ENCODE results near the gene SRSF3. TPM values are rescaled to one million over a fixed set of nuclear protein-coding genes. Genes with fewer than 3 reads are reported as not detected.

SRSF3 gene
- total and polyA plus RNA-seq, 9 of the 15 experiments (the other 6 are each of a cell fraction or from before 2014, with no cell fraction given): 337 to 1,200 (median 518) TPM

DNA sequence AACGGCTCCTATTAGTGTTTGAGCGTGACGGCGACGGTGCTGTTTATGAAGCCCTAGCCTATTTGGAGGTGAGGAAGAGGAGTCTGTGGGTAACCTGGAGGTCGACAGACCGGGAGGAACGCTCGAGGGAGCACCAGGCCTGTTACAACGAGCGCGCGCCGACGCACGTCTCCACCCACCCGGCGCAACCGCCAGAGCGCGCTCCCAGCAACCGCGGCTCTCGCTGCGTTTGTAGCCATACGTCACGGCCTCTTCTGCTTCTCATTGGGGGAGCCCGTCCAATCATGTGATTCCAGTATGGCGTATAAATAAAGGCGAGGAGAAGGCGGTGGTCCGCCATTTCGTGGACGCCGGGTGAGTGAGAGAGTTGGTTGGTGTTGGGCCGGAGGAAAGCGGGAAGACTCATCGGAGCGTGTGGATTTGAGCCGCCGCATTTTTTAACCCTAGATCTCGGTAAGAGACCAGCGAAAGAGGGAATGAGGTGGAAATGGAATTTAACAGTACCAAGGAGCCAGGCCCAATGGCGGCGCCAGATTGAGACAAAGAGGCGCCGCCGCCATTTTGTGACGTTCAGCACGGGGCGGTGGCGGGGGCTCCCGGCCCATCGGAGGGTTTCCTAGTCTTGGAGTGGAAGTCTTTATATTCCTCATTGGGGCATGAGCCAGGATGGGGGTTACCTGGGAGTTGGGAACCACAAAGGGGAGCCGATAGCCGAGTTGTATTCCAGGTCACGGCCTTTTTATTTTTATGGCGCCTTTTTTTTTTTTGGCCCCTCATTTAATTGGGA, at the start of gene SRSF3 (continued):
- TF ChIP-seq, protein P1, sequence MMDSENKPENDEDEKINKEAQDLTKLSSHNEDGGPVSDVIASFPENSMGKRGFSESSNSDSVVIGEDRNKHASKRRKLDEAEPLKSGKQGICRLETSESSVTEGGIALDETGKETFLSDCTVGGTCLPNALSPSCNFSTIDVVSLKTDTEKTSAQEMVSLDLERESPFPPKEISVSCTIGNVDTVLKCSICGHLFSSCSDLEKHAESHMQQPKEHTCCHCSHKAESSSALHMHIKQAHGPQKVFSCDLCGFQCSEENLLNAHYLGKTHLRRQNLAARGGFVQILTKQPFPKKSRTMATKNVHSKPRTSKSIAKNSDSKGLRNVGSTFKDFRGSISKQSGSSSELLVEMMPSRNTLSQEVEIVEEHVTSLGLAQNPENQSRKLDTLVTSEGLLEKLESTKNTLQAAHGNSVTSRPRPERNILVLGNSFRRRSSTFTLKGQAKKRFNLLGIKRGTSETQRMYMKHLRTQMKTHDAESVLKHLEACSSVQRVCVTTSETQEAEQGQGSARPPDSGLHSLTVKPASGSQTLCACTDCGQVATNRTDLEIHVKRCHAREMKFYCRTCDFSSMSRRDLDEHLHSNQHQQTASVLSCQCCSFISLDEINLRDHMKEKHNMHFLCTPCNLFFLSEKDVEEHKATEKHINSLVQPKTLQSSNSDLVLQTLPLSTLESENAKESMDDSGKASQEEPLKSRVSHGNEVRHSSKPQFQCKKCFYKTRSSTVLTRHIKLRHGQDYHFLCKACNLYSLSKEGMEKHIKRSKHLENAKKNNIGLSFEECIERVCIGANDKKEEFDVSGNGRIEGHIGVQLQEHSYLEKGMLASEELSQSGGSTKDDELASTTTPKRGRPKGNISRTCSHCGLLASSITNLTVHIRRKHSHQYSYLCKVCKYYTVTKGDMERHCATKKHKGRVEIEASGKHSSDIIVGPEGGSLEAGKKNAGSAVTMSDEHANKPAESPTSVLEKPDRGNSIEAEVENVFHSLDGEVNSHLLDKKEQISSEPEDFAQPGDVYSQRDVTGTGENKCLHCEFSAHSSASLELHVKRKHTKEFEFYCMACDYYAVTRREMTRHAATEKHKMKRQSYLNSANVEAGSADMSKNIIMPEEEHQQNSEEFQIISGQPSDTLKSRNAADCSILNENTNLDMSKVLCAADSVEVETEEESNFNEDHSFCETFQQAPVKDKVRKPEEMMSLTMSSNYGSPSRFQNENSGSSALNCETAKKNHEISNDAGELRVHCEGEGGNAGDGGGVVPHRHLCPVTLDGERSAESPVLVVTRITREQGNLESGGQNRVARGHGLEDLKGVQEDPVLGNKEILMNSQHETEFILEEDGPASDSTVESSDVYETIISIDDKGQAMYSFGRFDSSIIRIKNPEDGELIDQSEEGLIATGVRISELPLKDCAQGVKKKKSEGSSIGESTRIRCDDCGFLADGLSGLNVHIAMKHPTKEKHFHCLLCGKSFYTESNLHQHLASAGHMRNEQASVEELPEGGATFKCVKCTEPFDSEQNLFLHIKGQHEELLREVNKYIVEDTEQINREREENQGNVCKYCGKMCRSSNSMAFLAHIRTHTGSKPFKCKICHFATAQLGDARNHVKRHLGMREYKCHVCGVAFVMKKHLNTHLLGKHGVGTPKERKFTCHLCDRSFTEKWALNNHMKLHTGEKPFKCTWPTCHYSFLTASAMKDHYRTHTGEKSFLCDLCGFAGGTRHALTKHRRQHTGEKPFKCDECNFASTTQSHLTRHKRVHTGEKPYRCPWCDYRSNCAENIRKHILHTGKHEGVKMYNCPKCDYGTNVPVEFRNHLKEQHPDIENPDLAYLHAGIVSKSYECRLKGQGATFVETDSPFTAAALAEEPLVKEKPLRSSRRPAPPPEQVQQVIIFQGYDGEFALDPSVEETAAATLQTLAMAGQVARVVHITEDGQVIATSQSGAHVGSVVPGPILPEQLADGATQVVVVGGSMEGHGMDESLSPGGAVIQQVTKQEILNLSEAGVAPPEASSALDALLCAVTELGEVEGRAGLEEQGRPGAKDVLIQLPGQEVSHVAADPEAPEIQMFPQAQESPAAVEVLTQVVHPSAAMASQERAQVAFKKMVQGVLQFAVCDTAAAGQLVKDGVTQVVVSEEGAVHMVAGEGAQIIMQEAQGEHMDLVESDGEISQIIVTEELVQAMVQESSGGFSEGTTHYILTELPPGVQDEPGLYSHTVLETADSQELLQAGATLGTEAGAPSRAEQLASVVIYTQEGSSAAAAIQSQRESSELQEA (IDR thresholded peaks at IDR 0.05; ENCODE audit: low read depth): no peak
- TF ChIP-seq, protein P2, sequence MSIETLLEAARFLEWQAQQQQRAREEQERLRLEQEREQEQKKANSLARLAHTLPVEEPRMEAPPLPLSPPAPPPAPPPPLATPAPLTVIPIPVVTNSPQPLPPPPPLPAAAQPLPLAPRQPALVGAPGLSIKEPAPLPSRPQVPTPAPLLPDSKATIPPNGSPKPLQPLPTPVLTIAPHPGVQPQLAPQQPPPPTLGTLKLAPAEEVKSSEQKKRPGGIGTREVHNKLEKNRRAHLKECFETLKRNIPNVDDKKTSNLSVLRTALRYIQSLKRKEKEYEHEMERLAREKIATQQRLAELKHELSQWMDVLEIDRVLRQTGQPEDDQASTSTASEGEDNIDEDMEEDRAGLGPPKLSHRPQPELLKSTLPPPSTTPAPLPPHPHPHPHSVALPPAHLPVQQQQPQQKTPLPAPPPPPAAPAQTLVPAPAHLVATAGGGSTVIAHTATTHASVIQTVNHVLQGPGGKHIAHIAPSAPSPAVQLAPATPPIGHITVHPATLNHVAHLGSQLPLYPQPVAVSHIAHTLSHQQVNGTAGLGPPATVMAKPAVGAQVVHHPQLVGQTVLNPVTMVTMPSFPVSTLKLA (conservative IDR thresholded peaks at IDR 0.05): peak; percentile 82 to 91
- TF ChIP-seq NR2C2 (CRISPR knock-in tag; IDR thresholded peaks at IDR 0.05) (no peak), NR2C2 (tag; IDR thresholded peaks at IDR 0.05) (no peak; the same call in 1 of the 2 replicates), NR2C1 (IDR thresholded peaks at IDR 0.05) (peak; percentile 58), NR2C1 (tag; IDR thresholded peaks at IDR 0.05) (no peak; the same call in 1 of the 2 replicates), NCOA1 (IDR thresholded peaks at IDR 0.05; ENCODE audit: low read depth) (peak; percentile 35; the same call in 1 of the 2 replicates), NFRKB (IDR thresholded peaks at IDR 0.05; ENCODE audit: low read depth) (peak; percentile 100), ARNT (IDR thresholded peaks at IDR 0.05) (peak; percentile 78 to 82; a peak in 3 of 4 replicates), TCF3 (CRISPR knock-in tag; IDR thresholded peaks at IDR 0.05) (no peak; the same call in 1 of the 2 replicates), YBX1 (IDR thresholded peaks at IDR 0.05) (no peak), HEY1 (CRISPR knock-in tag; IDR thresholded peaks at IDR 0.05; ENCODE audit: borderline replicate concordance) (peak; percentile 32; the same call in 1 of the 2 replicates), EZH2 (IDR thresholded peaks at IDR 0.05; ENCODE audit: borderline replicate concordance, low read depth, low read length) (no peak)
- TF ChIP-seq, protein P3, sequence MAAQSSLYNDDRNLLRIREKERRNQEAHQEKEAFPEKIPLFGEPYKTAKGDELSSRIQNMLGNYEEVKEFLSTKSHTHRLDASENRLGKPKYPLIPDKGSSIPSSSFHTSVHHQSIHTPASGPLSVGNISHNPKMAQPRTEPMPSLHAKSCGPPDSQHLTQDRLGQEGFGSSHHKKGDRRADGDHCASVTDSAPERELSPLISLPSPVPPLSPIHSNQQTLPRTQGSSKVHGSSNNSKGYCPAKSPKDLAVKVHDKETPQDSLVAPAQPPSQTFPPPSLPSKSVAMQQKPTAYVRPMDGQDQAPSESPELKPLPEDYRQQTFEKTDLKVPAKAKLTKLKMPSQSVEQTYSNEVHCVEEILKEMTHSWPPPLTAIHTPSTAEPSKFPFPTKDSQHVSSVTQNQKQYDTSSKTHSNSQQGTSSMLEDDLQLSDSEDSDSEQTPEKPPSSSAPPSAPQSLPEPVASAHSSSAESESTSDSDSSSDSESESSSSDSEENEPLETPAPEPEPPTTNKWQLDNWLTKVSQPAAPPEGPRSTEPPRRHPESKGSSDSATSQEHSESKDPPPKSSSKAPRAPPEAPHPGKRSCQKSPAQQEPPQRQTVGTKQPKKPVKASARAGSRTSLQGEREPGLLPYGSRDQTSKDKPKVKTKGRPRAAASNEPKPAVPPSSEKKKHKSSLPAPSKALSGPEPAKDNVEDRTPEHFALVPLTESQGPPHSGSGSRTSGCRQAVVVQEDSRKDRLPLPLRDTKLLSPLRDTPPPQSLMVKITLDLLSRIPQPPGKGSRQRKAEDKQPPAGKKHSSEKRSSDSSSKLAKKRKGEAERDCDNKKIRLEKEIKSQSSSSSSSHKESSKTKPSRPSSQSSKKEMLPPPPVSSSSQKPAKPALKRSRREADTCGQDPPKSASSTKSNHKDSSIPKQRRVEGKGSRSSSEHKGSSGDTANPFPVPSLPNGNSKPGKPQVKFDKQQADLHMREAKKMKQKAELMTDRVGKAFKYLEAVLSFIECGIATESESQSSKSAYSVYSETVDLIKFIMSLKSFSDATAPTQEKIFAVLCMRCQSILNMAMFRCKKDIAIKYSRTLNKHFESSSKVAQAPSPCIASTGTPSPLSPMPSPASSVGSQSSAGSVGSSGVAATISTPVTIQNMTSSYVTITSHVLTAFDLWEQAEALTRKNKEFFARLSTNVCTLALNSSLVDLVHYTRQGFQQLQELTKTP (IDR thresholded peaks at IDR 0.05; ENCODE audit: low read depth in 1 of 2, partially characterized antibody in 2 of 2): peak; percentile 82 to 96
